RKO (cell line): ENCODE results near the gene EMX1.

Experiments used
- DNase-seq: peaks from one replicate; pipeline ENCODE4 v3.0.0-alpha.2; 2016; ENCODE audit warnings: low spot score

EMX1 gene

GRCh38 chr2:72943540-72944395 lies 26.4 kb downstream of the EMX1 start:
- no peak for DNase-seq

DNA sequence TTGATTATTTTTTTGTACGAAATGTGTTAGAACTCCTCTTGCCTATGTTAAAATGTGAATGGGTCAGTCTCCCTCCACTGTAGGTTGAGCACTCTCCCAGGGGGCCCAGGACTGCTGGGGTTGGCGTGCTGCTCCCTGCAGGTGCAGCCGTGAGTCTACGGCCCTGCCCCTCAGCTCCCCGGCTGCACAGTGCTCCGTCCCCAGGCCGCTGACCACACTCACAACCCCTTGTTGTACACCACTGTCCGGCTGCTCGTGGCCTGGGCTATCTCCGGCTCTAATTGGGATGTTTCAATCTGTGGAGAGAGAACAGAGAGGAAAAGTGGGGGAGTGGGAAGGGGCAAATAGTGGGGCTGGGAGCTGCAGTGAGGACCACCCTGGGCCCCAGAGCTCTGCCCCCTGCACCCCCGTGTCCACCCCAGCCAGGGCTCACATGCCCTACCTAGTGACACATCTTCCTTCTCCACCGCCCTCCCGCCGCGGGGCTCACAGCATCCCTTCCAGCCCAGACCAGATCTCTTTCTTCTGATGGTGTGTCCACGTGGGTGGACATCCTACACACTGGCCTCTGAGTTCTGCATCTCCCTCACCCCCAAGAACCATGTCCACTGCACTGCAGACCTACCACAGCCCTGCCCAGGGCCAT lies 27.6 kb downstream of the EMX1 start:
- DNase-seq = no peak

DNA sequence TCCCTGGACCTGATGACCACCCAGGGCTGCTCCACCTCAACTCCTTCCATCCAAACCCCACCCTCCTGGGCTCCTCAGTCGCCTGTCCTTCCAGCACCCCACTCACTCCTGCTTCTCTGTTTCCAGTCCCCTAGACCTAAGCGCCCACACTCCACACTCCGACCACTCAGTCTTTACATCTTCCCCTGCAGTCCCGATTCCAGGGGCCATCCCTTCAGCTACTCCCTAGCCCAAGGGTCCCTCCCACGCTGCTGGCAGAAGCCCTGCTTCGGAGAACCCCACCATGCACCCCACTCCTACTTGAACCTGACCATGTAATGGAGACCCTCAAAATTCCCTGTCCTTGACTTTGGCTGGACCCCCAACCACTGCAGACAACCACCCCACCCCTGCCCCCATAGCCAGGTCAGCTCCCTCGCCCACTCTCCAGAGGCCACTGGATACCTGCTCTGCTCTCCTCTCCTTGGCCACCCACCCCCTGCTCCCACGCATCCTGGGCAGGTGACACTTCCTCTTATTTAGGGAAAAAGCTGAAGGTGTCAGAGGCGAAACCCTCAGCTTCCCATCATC lies 28.2 kb downstream of the EMX1 start:
- no peak for DNase-seq

- DNase-seq = no peak
These were observed 29.1 kb downstream of the EMX1 start for GRCh38 chr2:72946466-72946865.

DNA sequence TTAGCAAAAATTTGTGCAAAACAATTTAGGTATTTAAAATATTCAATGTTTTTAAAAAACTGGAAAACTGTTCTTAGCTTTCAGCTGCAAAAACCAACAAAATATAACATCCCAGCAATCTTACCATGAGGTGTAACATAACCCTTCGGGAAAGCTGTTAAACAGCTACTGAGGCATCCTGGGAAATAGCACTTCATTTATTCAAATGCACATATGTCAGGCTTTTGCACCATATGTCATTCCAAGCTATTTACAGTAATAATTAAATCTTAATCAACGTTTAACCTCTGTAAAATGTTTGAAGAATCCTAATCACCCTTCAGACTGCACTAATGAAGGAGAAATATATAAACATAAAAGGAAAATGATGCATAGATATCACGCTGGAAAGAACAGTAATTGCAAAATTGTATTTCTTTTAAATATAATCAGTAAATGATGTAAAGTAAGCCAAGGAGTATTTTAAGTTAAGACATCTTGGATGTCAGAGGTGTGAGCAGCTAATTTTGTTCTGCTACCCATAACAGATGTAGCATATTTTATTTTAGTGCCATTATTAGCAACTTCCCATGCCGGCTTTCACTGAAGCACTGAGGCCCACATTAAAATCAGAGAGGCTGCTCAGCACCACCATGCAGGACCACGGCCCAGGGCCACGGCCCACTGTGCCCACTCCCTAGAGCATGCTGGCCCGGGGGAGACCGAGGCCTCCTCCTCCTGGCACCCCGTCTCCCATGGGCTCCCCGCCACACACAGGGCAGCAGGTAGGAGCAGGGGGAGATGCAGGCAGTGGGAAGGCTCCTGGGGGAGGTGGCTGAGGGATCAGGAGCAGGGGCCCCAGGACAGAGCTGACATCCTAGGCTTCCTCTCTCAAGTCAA lies 30.9 kb downstream of the EMX1 start:
- DNase-seq = no peak

- DNase-seq = no peak
These were observed 31.7 kb downstream of the EMX1 start for GRCh38 chr2:72949045-72949444.

GRCh38 chr2:72949642-72950041 lies 32.3 kb downstream of the EMX1 start:
- peak; percentile 8 for DNase-seq

GRCh38 chr2:72950558-72951255 lies 33.4 kb downstream of the EMX1 start:
- DNase-seq = no peak

DNA sequence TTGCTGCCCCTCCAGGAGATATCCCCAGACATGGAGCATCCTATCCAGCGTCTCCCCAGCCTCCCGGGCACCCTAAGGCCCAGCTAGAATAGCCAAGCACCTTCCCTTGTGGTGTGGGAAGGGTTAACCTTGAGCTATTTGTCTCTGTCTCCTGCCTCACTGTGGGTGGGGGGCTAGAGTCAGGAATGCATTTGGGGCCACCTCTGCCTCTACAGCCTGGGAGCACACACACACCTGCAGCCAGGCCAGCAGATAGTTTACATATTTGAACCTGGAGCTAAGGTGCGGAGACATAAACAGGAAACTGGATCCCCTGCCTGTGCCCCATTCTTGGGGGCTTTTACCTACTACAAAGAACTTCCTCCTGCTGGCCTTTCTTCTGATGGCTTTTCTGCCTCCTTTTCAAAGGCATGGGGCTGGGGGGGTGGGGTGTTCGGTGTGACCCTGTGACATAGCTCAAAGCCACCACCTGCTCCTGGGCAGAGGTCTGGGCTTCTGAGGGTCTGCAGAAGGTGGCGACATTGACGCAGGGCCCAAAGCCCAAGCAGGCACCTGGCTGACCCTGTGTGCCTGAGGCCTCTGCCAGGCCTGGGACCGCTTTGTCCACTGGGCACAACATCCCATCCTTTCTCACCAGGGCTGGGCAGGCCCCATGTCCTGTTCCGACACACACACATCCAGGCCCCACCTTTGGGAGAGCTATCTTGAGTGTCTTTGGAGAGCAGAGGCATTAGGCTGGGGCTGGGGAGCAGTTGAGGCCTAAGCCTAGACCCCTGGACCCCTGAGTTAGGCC lies 34.2 kb downstream of the EMX1 start:
- DNase-seq = no peak

- DNase-seq = no peak
These were observed 34.9 kb downstream of the EMX1 start for GRCh38 chr2:72952110-72952823.

- no peak for DNase-seq
These were observed 35.6 kb downstream of the EMX1 start for GRCh38 chr2:72952961-72953360.

- DNase-seq = no peak
These were observed 36.2 kb downstream of the EMX1 start for GRCh38 chr2:72953528-72953927.

DNA sequence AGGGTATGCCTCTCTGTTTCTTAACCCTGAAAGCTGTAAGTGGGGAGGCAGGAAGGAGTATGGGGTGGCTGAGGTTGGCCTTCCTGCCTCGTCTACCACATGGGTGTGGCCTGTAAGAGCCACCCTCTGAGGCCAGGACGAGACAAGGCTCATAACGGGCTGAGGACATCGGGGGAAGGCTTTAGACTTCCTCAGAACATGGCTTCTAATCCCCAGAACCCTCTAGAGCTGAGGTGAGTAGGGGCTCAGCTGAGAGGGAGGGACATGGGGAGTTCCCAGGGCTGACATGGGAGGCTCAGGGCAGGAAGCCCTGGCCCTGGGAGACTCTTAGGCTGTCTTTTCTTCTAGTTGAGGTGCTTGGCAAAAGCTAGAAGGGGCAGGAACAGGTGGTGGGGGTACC lies 36.7 kb downstream of the EMX1 start:
- DNase-seq = no peak

- DNase-seq = no peak
These were observed 37.3 kb downstream of the EMX1 start for GRCh38 chr2:72954376-72955227.

DNA sequence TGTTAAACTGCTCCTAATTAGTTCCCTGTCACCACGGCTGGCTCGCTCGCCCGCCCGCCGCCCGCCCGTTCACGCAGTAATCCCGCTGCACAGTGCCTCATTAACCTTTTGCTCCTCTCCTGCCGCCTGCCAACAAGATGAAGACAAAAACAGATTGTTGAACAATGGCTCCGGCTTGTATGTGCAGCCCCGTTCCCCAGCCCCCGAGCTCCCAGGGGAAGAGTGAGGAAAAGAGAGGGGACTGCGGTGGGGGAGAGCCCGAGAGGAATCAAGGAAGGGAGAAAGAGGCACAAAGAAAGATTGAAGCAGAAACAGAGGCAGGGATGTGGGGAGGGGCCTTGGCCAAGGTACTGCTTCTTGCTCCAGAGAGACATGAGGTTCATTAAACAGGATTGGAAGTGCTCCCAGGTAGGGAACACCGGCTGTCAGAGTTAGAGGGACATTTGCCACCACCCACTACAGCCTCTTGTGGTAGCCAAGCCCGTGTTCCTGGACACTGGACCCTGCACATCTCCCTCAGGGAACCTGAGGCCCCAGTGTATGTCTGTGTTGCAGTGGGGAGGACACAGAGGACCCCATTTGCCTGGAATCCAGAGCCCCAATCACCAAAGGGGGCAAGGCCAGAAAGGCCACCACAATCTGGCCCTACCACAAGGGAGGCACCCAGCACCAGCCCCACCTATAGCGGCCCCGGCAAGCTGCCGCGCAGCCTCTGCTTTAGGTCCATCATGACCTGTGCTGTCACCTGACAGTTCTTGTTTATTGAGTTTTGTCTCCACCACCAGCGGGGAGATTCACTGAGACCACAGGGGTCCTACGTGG lies 38.1 kb downstream of the EMX1 start:
- DNase-seq = no peak

GRCh38 chr2:72956050-72956395 lies 38.7 kb downstream of the EMX1 start:
- no peak for DNase-seq

- no peak for DNase-seq
These were observed 39.6 kb downstream of the EMX1 start for GRCh38 chr2:72956936-72957335.
